ENCODE results near the gene TAGLN. TPM values are rescaled to one million over a fixed set of nuclear protein-coding genes. Genes with fewer than 3 reads are reported as not detected.
A peak's percentile ranks its signal among the peaks of the same experiment; 100 is the strongest.
"Not testable (repeated sequence)": the region's sequence is repeated elsewhere in the genome, so short reads cannot be mapped to it uniquely, and the experiment has no call there.

TAGLN gene
- total and polyA plus RNA-seq, 2 donors = 11.5 to 906 TPM

- H3K4me1 ChIP-seq (ENCODE audit: control insufficient read depth in 2 of 2, insufficient read depth in 2 of 2, low read length in 2 of 2) = peaks cover 10 to 24% of the 10 kb centered on the region in 2 donors
- peak within 1 kb of the TSS; percentile 78 to 95 for H3K4me3 ChIP-seq (ENCODE audit: low read length in 2 of 2)
- H3K9me3 ChIP-seq (ENCODE audit: control insufficient read depth in 2 of 2, insufficient read depth in 1 of 2, low read length in 1 of 2) = no peaks in the 10 kb centered on the region
- peak within 1 kb of the TSS; percentile 60 to 89 for H3K27ac ChIP-seq (ENCODE audit: low read depth in 1 of 2, low read length in 1 of 2)
- DNase-seq (ENCODE audit: low read depth in 6 of 9, low spot score in 9 of 9) = peak; percentile 84 to 96 (median 89)
- H3K27me3 ChIP-seq (ENCODE audit: control insufficient read depth in 2 of 2, insufficient read depth in 1 of 2, low read length in 1 of 2) = no peaks in the 10 kb centered on the region
- H3K36me3 ChIP-seq (ENCODE audit: control insufficient read depth in 2 of 2, insufficient read depth in 2 of 2, low read length in 1 of 2) = peaks cover 0 to 7% of the 10 kb centered on the region in 2 donors
- 3% methylated on average over 51 of the region's 51 CpGs for WGBS
Measured at GRCh38 chr11:117178210-117179034, 20.7 kb upstream of the TAGLN start, which contains the start of gene SIDT2. TSS of gene SIDT2 (plus strand) at chr11:117178743. CDS start at chr11:117179264, 521 bp downstream.

- peak overlapping the region; percentile 47 to 89 for H3K27ac ChIP-seq (ENCODE audit: low read depth in 1 of 2, low read length in 1 of 2)
- WGBS = 2% methylated on average over 39 of the region's 39 CpGs
- H3K4me3 ChIP-seq (ENCODE audit: low read length in 2 of 2) = peak overlapping the region; percentile 78 to 95
- H3K4me1 ChIP-seq (ENCODE audit: control insufficient read depth in 2 of 2, insufficient read depth in 2 of 2, low read length in 2 of 2) = peaks cover 10 to 24% of the 10 kb centered on the region in 2 donors
- no peaks in the 10 kb centered on the region for H3K9me3 ChIP-seq (ENCODE audit: control insufficient read depth in 2 of 2, insufficient read depth in 1 of 2, low read length in 1 of 2)
- DNase-seq (ENCODE audit: low read depth in 6 of 9, low spot score in 9 of 9) = peak in 4 of 9 donors; percentile 19 to 50 (median 29)
- H3K27me3 ChIP-seq (ENCODE audit: control insufficient read depth in 2 of 2, insufficient read depth in 1 of 2, low read length in 1 of 2) = no peaks in the 10 kb centered on the region
- peaks cover 3 to 7% of the 10 kb centered on the region in 2 donors for H3K36me3 ChIP-seq (ENCODE audit: control insufficient read depth in 2 of 2, insufficient read depth in 2 of 2, low read length in 1 of 2)
Measured at GRCh38 chr11:117179048-117179999, 19.8 kb upstream of the TAGLN start.

DNA sequence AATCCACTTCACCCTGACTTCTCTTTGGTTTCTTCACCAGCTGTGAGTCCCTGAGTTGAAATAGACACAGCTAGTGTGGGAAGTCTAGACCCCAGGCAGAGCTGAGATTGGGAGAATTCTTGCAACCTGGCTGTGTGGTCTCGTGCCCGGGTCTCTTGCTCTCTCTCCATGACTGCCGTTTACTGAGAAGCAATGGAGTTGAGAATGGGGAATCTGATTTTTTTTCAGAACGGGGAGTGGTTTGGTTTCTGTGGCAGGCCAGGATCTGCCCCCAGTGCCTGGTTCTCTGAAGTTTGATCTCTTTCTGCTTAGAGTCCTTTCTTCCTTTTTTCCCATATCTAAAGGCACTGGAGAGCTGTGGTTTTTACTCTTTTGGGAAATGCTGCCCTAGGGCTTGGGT lies 19.1 kb upstream of the TAGLN start:
- WGBS = 19% methylated on average over 4 of the region's 4 CpGs
- Histone ChIP-seq H3K27ac (ENCODE audit: low read depth in 1 of 2, low read length in 1 of 2) (peak overlapping the region in 1 of 2 donors; percentile 68), H3K27me3 (ENCODE audit: control insufficient read depth in 2 of 2, insufficient read depth in 1 of 2, low read length in 1 of 2) (no peaks in the 10 kb centered on the region), H3K36me3 (ENCODE audit: control insufficient read depth in 2 of 2, insufficient read depth in 2 of 2, low read length in 1 of 2) (peaks cover 3 to 7% of the 10 kb centered on the region in 2 donors), H3K4me1 (ENCODE audit: control insufficient read depth in 2 of 2, insufficient read depth in 2 of 2, low read length in 2 of 2) (peaks cover 10 to 24% of the 10 kb centered on the region in 2 donors), H3K9me3 (ENCODE audit: control insufficient read depth in 2 of 2, insufficient read depth in 1 of 2, low read length in 1 of 2) (no peaks in the 10 kb centered on the region), H3K4me3 (ENCODE audit: low read length in 2 of 2) (peak overlapping the region in 1 of 2 donors; percentile 95)
- no peak for DNase-seq (ENCODE audit: low read depth in 6 of 9, low spot score in 9 of 9)

GRCh38 chr11:117180661-117181585 lies 18.2 kb upstream of the TAGLN start:
- H3K27ac ChIP-seq (ENCODE audit: low read depth in 1 of 2, low read length in 1 of 2) = peak overlapping the region in 1 of 2 donors; percentile 13
- H3K4me1 ChIP-seq (ENCODE audit: control insufficient read depth in 2 of 2, insufficient read depth in 2 of 2, low read length in 2 of 2) = peaks cover 10 to 24% of the 10 kb centered on the region in 2 donors
- H3K36me3 ChIP-seq (ENCODE audit: control insufficient read depth in 2 of 2, insufficient read depth in 2 of 2, low read length in 1 of 2) = peaks cover 3 to 9% of the 10 kb centered on the region in 2 donors
- no peaks in the 10 kb centered on the region for H3K9me3 ChIP-seq (ENCODE audit: control insufficient read depth in 2 of 2, insufficient read depth in 1 of 2, low read length in 1 of 2)
- H3K4me3 ChIP-seq (ENCODE audit: low read length in 2 of 2) = no peak overlapping the region
- peak in 7 of 9 donors; percentile 29 to 72 (median 45) for DNase-seq (ENCODE audit: low read depth in 6 of 9, low spot score in 9 of 9)
- WGBS = 64% methylated on average over 22 of the region's 22 CpGs
- no peaks in the 10 kb centered on the region for H3K27me3 ChIP-seq (ENCODE audit: control insufficient read depth in 2 of 2, insufficient read depth in 1 of 2, low read length in 1 of 2)

- H3K9me3 ChIP-seq (ENCODE audit: control insufficient read depth in 2 of 2, insufficient read depth in 1 of 2, low read length in 1 of 2) = no peaks in the 10 kb centered on the region
- H3K27me3 ChIP-seq (ENCODE audit: control insufficient read depth in 2 of 2, insufficient read depth in 1 of 2, low read length in 1 of 2) = no peaks in the 10 kb centered on the region
- H3K36me3 ChIP-seq (ENCODE audit: control insufficient read depth in 2 of 2, insufficient read depth in 2 of 2, low read length in 1 of 2) = peaks cover 3 to 7% of the 10 kb centered on the region in 2 donors
- H3K4me1 ChIP-seq (ENCODE audit: control insufficient read depth in 2 of 2, insufficient read depth in 2 of 2, low read length in 2 of 2) = peaks cover 10 to 24% of the 10 kb centered on the region in 2 donors
- WGBS = 98% methylated on average over 22 of the region's 22 CpGs
- H3K4me3 ChIP-seq (ENCODE audit: low read length in 2 of 2) = no peak overlapping the region
- no peak overlapping the region for H3K27ac ChIP-seq (ENCODE audit: low read depth in 1 of 2, low read length in 1 of 2)
- DNase-seq (ENCODE audit: low read depth in 6 of 9, low spot score in 9 of 9) = no peak
Measured at GRCh38 chr11:117181586-117182550, 17.3 kb upstream of the TAGLN start.

DNA sequence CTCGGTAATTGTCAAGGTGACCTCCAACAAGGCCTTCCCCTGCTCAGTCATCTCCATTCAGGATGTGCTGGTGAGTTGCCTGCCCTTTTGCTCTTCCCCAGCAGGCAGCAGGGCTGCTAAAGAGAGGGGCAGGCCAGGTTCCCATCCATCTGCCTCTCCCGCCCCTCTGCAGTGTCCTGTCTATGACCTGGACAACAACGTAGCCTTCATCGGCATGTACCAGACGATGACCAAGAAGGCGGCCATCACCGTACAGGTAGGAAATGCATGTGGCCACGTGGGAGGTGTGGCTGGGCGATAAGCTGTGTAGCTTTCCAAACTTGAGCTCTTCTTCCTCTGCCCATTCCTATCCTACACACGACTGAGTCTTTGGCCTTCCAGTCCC lies 16.6 kb upstream of the TAGLN start:
- DNase-seq (ENCODE audit: low read depth in 6 of 9, low spot score in 9 of 9) = no peak
- H3K9me3 ChIP-seq (ENCODE audit: control insufficient read depth in 2 of 2, insufficient read depth in 1 of 2, low read length in 1 of 2) = no peaks in the 10 kb centered on the region
- H3K36me3 ChIP-seq (ENCODE audit: control insufficient read depth in 2 of 2, insufficient read depth in 2 of 2, low read length in 1 of 2) = peaks cover 3 to 11% of the 10 kb centered on the region in 2 donors
- H3K27ac ChIP-seq (ENCODE audit: low read depth in 1 of 2, low read length in 1 of 2) = no peak overlapping the region
- no peak overlapping the region for H3K4me3 ChIP-seq (ENCODE audit: low read length in 2 of 2)
- 99% methylated on average over 10 of the region's 10 CpGs for WGBS
- peaks cover 10 to 24% of the 10 kb centered on the region in 2 donors for H3K4me1 ChIP-seq (ENCODE audit: control insufficient read depth in 2 of 2, insufficient read depth in 2 of 2, low read length in 2 of 2)
- no peaks in the 10 kb centered on the region for H3K27me3 ChIP-seq (ENCODE audit: control insufficient read depth in 2 of 2, insufficient read depth in 1 of 2, low read length in 1 of 2)

- H3K4me3 ChIP-seq (ENCODE audit: low read length in 2 of 2); H3K9me3 ChIP-seq (ENCODE audit: control insufficient read depth in 2 of 2, insufficient read depth in 1 of 2, low read length in 1 of 2); DNase-seq (ENCODE audit: low read depth in 6 of 9, low spot score in 9 of 9); H3K27me3 ChIP-seq (ENCODE audit: control insufficient read depth in 2 of 2, insufficient read depth in 1 of 2, low read length in 1 of 2); H3K27ac ChIP-seq (ENCODE audit: low read depth in 1 of 2, low read length in 1 of 2): not testable (repeated sequence)
- Histone ChIP-seq H3K4me1 (ENCODE audit: control insufficient read depth in 2 of 2, insufficient read depth in 2 of 2, low read length in 2 of 2) (peaks cover 10 to 21% of the 10 kb centered on the region in 2 donors), H3K36me3 (ENCODE audit: control insufficient read depth in 2 of 2, insufficient read depth in 2 of 2, low read length in 1 of 2) (peaks cover 3 to 15% of the 10 kb centered on the region in 2 donors)
- WGBS = 97% methylated on average over 13 of the region's 13 CpGs
Measured at GRCh38 chr11:117183178-117183577, 16.0 kb upstream of the TAGLN start.
